Stimulated activated CD4-positive, alpha-beta T cell treated with anti-CD3 and anti-CD28 coated beads, Interleukin-1b, Interleukin-23, amount 100 ng/mL, for 48 hours (primary cell): ENCODE measurements around the gene ARHGAP29.
"Not testable (repeated sequence)": the region's sequence is repeated elsewhere in the genome, so short reads cannot be mapped to it uniquely, and the experiment has no call there.

Source experiments
- DNase-seq: peaks from one replicate; pipeline ENCODE4 v3.0.0-alpha.2; 2020

Gene ARHGAP29

GRCh38 chr1:94169126-94169525 is 68.3 kb downstream of the ARHGAP29 start:
- no peak for DNase-seq

- DNase-seq: no peak
Observed at GRCh38 chr1:94165843-94166242, 71.5 kb downstream of the ARHGAP29 start.

- not testable (repeated sequence) for DNase-seq
Observed at GRCh38 chr1:94164885-94165284, 72.5 kb downstream of the ARHGAP29 start.

GRCh38 chr1:94164121-94164520 is 73.3 kb downstream of the ARHGAP29 start:
- DNase-seq: not testable (repeated sequence)

GRCh38 chr1:94163249-94163648 is 74.1 kb downstream of the ARHGAP29 start:
- not testable (repeated sequence) for DNase-seq

- DNase-seq: no peak
Observed at GRCh38 chr1:94160811-94161210, 76.6 kb downstream of the ARHGAP29 start.

GRCh38 chr1:94156096-94156625 is 81.2 kb downstream of the ARHGAP29 start:
- DNase-seq: no peak

- no peak for DNase-seq
Observed at GRCh38 chr1:94154989-94155388, 82.4 kb downstream of the ARHGAP29 start.

GRCh38 chr1:94153133-94153532 is 84.3 kb downstream of the ARHGAP29 start:
- DNase-seq: no peak

- not testable (repeated sequence) for DNase-seq
Observed at GRCh38 chr1:94149166-94149565, 88.2 kb downstream of the ARHGAP29 start.

GRCh38 chr1:94146273-94146672 is 91.1 kb downstream of the ARHGAP29 start:
- no peak for DNase-seq

GRCh38 chr1:94144836-94145235 is 92.5 kb downstream of the ARHGAP29 start:
- DNase-seq: no peak

GRCh38 chr1:94143809-94144176 is 93.6 kb downstream of the ARHGAP29 start:
- no peak for DNase-seq

- no peak for DNase-seq
Observed at GRCh38 chr1:94143173-94143808, 94.1 kb downstream of the ARHGAP29 start.

GRCh38 chr1:94142583-94142982 is 94.8 kb downstream of the ARHGAP29 start:
- DNase-seq: no peak

GRCh38 chr1:94142022-94142421 is 95.4 kb downstream of the ARHGAP29 start:
- no peak for DNase-seq

GRCh38 chr1:94132111-94132510 is 105.3 kb downstream of the ARHGAP29 start:
- DNase-seq: no peak

- no peak for DNase-seq
Observed at GRCh38 chr1:94130851-94131595, 106.4 kb downstream of the ARHGAP29 start.

- DNase-seq: no peak
Observed at GRCh38 chr1:94126651-94127050, 110.7 kb downstream of the ARHGAP29 start.

- no peak for DNase-seq
Observed at GRCh38 chr1:94125551-94126514, 111.6 kb downstream of the ARHGAP29 start.

GRCh38 chr1:94124538-94124937 is 112.8 kb downstream of the ARHGAP29 start:
- no peak for DNase-seq

- DNase-seq: no peak
Observed at GRCh38 chr1:94122201-94122970, 115.0 kb downstream of the ARHGAP29 start.
